ENCODE data around the gene SLC4A3.

DNA sequence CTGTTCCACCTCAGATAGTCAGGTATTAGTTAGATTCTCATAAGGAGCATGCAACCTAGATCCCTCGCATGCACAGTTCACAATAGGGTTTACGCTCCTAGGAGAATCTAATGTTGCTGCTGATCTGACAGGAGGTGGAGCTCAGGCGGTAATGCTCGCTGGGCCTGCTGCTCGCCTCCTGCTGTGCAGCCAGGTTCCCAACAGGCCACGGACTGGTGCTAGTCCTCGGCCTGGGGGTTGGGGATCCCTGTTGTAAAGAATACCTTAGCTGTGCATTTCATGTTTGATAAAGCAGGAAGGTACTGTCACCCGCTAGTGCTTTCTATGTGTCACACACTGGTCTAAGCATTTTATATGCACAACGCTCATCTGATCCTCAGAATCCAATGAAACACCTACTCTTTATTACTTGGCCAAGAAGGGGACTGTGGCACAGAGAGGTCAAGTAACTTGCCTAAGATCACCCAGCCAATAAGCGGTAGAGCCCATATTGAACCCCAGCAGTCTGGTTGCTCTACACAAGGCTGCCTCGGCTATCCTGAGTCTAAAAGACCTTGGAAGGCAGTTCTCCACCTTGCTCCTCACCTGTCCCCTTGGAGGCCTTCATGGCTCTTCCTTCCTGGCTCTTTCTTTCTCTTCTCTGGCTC lies 35.8 kb downstream of the SLC4A3 start:
- TF ChIP-seq, protein P1, sequence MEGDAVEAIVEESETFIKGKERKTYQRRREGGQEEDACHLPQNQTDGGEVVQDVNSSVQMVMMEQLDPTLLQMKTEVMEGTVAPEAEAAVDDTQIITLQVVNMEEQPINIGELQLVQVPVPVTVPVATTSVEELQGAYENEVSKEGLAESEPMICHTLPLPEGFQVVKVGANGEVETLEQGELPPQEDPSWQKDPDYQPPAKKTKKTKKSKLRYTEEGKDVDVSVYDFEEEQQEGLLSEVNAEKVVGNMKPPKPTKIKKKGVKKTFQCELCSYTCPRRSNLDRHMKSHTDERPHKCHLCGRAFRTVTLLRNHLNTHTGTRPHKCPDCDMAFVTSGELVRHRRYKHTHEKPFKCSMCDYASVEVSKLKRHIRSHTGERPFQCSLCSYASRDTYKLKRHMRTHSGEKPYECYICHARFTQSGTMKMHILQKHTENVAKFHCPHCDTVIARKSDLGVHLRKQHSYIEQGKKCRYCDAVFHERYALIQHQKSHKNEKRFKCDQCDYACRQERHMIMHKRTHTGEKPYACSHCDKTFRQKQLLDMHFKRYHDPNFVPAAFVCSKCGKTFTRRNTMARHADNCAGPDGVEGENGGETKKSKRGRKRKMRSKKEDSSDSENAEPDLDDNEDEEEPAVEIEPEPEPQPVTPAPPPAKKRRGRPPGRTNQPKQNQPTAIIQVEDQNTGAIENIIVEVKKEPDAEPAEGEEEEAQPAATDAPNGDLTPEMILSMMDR (conservative IDR thresholded peaks at IDR 0.05; ENCODE audit: low read depth, low read length), result no peak
- TF ChIP-seq EZH2 (IDR thresholded peaks at IDR 0.05; ENCODE audit: borderline replicate concordance, low read depth, low read length, poor library complexity, severe bottlenecking), result no peak
